H1 (cell line): ENCODE results near the gene RAD51B. TPM values are rescaled to one million over a fixed set of nuclear protein-coding genes. Genes with fewer than 3 reads are reported as not detected.

Experiments
- FOSL1 ChIP-seq: IDR thresholded peaks from 2 replicates; pipeline ENCODE4 v1.6.1; 2011; ENCODE audit warnings: mild to moderate bottlenecking, low read depth, low read length, moderate library complexity; ENCODE audit not compliant: insufficient read depth
- TEAD4 ChIP-seq: IDR thresholded peaks from 2 replicates; pipeline ENCODE4 v1.6.1; 2012; ENCODE audit warnings: low read depth, low read length, inconsistent platforms, mixed read lengths
- polyA plus RNA-seq, 7 experiments: library from polyadenylated mRNA; depleted of rRNA in 3 of 7; stranded (reverse) in 5 of 7; unstranded in 2 of 7; fragments of >200 nt in 5 of 7; fragments of 200-250 nt in 2 of 7; gene quantifications; 1 replicate in 5 of 7; 2 replicates in 1 of 7; 4 replicates in 1 of 7; pipeline versions ENCODE4 v1.2.1 to v1.2.3, GENCODE V29; 2011 to 2013; ENCODE audit warnings: missing spikeins in 2 of 7, mixed read lengths in 2 of 7
- total RNA-seq: library from RNA; stranded (reverse); fragmentation: NEBNext Ultra II Directional; extraction: Animal tissue kit (Norgen Biotek cat#: 25700); gene quantifications from 2 replicates; pipeline ENCODE4 v1.2.1, GENCODE V29; 2021
- TF ChIP-seq, protein P1 (sequence below): IDR thresholded peaks from 2 replicates; pipeline ENCODE4 v1.6.1; 2012; ENCODE audit warnings: inconsistent platforms
- TF ChIP-seq, protein P2 (sequence below): fragments of 300-600 bp; sonication (generic); IDR thresholded peaks from 2 replicates; pipeline ENCODE4 v1.7.1; 2012; ENCODE audit warnings: low read length, moderate library complexity, mild to moderate bottlenecking, inconsistent platforms; ENCODE audit not compliant: insufficient replicate concordance

Gene RAD51B
- total and polyA plus RNA-seq, 2 of the 8 experiments (the other 6 are each of a cell fraction or from before 2014, with no cell fraction given): 3.9 to 14.9 TPM

DNA sequence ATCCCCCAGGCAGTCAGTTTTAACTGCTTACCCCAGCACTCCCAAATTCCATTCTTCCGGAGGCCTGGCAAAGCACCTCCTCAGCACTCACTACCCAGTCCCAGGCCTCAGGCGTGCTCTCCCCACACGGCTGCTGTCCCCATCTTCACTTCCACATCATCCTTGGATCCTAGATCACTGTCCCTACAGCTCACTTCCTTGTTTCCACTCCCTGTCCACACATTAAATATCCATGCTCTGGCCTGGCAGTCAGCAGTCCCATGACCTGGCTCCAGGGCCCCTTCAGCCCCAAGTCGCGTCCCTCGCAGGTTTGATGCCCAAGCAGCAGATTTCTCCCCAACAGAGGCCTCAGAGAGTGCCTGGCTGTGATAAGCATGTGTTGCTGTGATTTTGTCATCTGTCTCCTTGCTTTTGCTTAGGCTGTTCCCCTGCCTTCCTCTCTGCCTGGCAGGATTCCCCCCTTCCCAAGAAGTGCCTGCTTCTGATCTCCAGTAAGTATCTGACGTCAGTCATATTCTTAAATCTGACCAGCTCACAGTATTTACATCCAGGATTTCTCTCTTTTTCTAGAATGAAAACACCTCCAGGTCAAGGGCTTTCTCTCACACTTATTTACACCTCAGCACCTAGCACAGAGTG, 731.6 kb downstream of the RAD51B start (continued):
- TF ChIP-seq, protein P1, sequence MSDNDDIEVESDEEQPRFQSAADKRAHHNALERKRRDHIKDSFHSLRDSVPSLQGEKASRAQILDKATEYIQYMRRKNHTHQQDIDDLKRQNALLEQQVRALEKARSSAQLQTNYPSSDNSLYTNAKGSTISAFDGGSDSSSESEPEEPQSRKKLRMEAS: no peak
- TF ChIP-seq TEAD4: no peak
- TF ChIP-seq, protein P2, sequence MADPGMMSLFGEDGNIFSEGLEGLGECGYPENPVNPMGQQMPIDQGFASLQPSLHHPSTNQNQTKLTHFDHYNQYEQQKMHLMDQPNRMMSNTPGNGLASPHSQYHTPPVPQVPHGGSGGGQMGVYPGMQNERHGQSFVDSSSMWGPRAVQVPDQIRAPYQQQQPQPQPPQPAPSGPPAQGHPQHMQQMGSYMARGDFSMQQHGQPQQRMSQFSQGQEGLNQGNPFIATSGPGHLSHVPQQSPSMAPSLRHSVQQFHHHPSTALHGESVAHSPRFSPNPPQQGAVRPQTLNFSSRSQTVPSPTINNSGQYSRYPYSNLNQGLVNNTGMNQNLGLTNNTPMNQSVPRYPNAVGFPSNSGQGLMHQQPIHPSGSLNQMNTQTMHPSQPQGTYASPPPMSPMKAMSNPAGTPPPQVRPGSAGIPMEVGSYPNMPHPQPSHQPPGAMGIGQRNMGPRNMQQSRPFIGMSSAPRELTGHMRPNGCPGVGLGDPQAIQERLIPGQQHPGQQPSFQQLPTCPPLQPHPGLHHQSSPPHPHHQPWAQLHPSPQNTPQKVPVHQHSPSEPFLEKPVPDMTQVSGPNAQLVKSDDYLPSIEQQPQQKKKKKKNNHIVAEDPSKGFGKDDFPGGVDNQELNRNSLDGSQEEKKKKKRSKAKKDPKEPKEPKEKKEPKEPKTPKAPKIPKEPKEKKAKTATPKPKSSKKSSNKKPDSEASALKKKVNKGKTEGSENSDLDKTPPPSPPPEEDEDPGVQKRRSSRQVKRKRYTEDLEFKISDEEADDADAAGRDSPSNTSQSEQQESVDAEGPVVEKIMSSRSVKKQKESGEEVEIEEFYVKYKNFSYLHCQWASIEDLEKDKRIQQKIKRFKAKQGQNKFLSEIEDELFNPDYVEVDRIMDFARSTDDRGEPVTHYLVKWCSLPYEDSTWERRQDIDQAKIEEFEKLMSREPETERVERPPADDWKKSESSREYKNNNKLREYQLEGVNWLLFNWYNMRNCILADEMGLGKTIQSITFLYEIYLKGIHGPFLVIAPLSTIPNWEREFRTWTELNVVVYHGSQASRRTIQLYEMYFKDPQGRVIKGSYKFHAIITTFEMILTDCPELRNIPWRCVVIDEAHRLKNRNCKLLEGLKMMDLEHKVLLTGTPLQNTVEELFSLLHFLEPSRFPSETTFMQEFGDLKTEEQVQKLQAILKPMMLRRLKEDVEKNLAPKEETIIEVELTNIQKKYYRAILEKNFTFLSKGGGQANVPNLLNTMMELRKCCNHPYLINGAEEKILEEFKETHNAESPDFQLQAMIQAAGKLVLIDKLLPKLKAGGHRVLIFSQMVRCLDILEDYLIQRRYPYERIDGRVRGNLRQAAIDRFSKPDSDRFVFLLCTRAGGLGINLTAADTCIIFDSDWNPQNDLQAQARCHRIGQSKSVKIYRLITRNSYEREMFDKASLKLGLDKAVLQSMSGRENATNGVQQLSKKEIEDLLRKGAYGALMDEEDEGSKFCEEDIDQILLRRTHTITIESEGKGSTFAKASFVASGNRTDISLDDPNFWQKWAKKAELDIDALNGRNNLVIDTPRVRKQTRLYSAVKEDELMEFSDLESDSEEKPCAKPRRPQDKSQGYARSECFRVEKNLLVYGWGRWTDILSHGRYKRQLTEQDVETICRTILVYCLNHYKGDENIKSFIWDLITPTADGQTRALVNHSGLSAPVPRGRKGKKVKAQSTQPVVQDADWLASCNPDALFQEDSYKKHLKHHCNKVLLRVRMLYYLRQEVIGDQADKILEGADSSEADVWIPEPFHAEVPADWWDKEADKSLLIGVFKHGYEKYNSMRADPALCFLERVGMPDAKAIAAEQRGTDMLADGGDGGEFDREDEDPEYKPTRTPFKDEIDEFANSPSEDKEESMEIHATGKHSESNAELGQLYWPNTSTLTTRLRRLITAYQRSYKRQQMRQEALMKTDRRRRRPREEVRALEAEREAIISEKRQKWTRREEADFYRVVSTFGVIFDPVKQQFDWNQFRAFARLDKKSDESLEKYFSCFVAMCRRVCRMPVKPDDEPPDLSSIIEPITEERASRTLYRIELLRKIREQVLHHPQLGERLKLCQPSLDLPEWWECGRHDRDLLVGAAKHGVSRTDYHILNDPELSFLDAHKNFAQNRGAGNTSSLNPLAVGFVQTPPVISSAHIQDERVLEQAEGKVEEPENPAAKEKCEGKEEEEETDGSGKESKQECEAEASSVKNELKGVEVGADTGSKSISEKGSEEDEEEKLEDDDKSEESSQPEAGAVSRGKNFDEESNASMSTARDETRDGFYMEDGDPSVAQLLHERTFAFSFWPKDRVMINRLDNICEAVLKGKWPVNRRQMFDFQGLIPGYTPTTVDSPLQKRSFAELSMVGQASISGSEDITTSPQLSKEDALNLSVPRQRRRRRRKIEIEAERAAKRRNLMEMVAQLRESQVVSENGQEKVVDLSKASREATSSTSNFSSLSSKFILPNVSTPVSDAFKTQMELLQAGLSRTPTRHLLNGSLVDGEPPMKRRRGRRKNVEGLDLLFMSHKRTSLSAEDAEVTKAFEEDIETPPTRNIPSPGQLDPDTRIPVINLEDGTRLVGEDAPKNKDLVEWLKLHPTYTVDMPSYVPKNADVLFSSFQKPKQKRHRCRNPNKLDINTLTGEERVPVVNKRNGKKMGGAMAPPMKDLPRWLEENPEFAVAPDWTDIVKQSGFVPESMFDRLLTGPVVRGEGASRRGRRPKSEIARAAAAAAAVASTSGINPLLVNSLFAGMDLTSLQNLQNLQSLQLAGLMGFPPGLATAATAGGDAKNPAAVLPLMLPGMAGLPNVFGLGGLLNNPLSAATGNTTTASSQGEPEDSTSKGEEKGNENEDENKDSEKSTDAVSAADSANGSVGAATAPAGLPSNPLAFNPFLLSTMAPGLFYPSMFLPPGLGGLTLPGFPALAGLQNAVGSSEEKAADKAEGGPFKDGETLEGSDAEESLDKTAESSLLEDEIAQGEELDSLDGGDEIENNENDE: no peak
- no peak for TF ChIP-seq FOSL1
- TF ChIP-seq, all 59 proteins: peak for 0
